Renal cortex interstitium (tissue), 3 donors: ENCODE results near the gene MCU. TPM values are rescaled to one million over a fixed set of nuclear protein-coding genes. Genes with fewer than 3 reads are reported as not detected.

Experiments used
- polyA plus RNA-seq, 3 donors: library from polyadenylated mRNA; unstranded; fragments of 120-200 nt; gene quantifications; one replicate each; pipeline ENCODE4 v1.2.1, GENCODE V29; 2013; ENCODE audit not compliant: insufficient read length in 3 of 3

MCU gene
- polyA plus RNA-seq, 3 donors: 41.0 to 51.6 (median 44.1) TPM

Other genes starting within 250 kb of the MCU start
- 10 to 100 TPM; 75.6 to 83.9 (median 77.1) TPM for gene MICU1, start 66.1 kb upstream of the MCU start, polyA plus RNA-seq
- gene OIT3, start 201.6 kb downstream of the MCU start, polyA plus RNA-seq: 1 to 10 TPM; 2.8 to 4.5 (median 4.4) TPM